NCI-H1417 (cell line): ENCODE measurements around the gene RNF150.

Source experiments
- DNase-seq, 3 experiments: peaks; one replicate each; lab custom pipeline; 2025; lab: John Stamatoyannopoulos, UW

The RNF150 gene

GRCh38 chr4:141026900-141027299 is 106.4 kb downstream of the RNF150 start:
- no peak for DNase-seq

GRCh38 chr4:141023051-141023450 is 110.2 kb downstream of the RNF150 start:
- no peak for DNase-seq

GRCh38 chr4:141022111-141022695 is 111.1 kb downstream of the RNF150 start:
- no peak for DNase-seq

- DNase-seq = no peak
These were observed 111.7 kb downstream of the RNF150 start for GRCh38 chr4:141021397-141022110.

- DNase-seq = no peak
These were observed 112.4 kb downstream of the RNF150 start for GRCh38 chr4:141020801-141021261.

GRCh38 chr4:141019768-141020167 is 113.5 kb downstream of the RNF150 start:
- no peak for DNase-seq

GRCh38 chr4:141016117-141016798 is 117.0 kb downstream of the RNF150 start:
- peak in 2 of 3 experiments; percentile 13 to 42 for DNase-seq

GRCh38 chr4:141013899-141014298 is 119.4 kb downstream of the RNF150 start:
- DNase-seq = no peak

- DNase-seq = no peak
These were observed 121.4 kb downstream of the RNF150 start for GRCh38 chr4:141011901-141012315.

GRCh38 chr4:141009931-141010330 is 123.3 kb downstream of the RNF150 start:
- DNase-seq = peak in 2 of 3 experiments; percentile 47 to 69

- DNase-seq = no peak
These were observed 124.1 kb downstream of the RNF150 start for GRCh38 chr4:141009129-141009528.

GRCh38 chr4:141006242-141006802 is 126.9 kb downstream of the RNF150 start:
- no peak for DNase-seq

GRCh38 chr4:141004823-141005222 is 128.4 kb downstream of the RNF150 start:
- DNase-seq = no peak

GRCh38 chr4:141003193-141003592 is 130.1 kb downstream of the RNF150 start:
- no peak for DNase-seq

GRCh38 chr4:141002323-141002805 is 130.9 kb downstream of the RNF150 start:
- no peak for DNase-seq

GRCh38 chr4:140996766-140997165 is 136.5 kb downstream of the RNF150 start:
- no peak for DNase-seq

- DNase-seq = no peak
These were observed 138.2 kb downstream of the RNF150 start for GRCh38 chr4:140995058-140995457.

GRCh38 chr4:140994015-140994414 is 139.3 kb downstream of the RNF150 start:
- DNase-seq = no peak

- no peak for DNase-seq
These were observed 139.9 kb downstream of the RNF150 start for GRCh38 chr4:140993370-140993769.

GRCh38 chr4:140989944-140990343 is 143.3 kb downstream of the RNF150 start:
- DNase-seq = no peak

GRCh38 chr4:140986045-140986444 is 147.2 kb downstream of the RNF150 start:
- no peak for DNase-seq

GRCh38 chr4:140982613-140983340 is 150.5 kb downstream of the RNF150 start:
- DNase-seq = no peak
